HG03196 (cell line): ENCODE measurements around the gene MYO3B.

ENCODE experiments used
- ATAC-seq: cut with Tn5 transposase; IDR thresholded peaks from one replicate; pipeline ENCODE4 v1.9.1; 2021; ENCODE audit not compliant: unreplicated experiment

Gene MYO3B, protein sequence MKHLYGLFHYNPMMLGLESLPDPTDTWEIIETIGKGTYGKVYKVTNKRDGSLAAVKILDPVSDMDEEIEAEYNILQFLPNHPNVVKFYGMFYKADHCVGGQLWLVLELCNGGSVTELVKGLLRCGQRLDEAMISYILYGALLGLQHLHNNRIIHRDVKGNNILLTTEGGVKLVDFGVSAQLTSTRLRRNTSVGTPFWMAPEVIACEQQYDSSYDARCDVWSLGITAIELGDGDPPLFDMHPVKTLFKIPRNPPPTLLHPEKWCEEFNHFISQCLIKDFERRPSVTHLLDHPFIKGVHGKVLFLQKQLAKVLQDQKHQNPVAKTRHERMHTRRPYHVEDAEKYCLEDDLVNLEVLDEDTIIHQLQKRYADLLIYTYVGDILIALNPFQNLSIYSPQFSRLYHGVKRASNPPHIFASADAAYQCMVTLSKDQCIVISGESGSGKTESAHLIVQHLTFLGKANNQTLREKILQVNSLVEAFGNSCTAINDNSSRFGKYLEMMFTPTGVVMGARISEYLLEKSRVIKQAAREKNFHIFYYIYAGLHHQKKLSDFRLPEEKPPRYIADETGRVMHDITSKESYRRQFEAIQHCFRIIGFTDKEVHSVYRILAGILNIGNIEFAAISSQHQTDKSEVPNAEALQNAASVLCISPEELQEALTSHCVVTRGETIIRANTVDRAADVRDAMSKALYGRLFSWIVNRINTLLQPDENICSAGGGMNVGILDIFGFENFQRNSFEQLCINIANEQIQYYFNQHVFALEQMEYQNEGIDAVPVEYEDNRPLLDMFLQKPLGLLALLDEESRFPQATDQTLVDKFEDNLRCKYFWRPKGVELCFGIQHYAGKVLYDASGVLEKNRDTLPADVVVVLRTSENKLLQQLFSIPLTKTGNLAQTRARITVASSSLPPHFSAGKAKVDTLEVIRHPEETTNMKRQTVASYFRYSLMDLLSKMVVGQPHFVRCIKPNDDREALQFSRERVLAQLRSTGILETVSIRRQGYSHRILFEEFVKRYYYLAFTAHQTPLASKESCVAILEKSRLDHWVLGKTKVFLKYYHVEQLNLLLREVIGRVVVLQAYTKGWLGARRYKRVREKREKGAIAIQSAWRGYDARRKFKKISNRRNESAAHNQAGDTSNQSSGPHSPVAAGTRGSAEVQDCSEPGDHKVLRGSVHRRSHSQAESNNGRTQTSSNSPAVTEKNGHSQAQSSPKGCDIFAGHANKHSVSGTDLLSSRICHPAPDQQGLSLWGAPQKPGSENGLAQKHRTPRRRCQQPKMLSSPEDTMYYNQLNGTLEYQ (N-terminal part only)

DNA sequence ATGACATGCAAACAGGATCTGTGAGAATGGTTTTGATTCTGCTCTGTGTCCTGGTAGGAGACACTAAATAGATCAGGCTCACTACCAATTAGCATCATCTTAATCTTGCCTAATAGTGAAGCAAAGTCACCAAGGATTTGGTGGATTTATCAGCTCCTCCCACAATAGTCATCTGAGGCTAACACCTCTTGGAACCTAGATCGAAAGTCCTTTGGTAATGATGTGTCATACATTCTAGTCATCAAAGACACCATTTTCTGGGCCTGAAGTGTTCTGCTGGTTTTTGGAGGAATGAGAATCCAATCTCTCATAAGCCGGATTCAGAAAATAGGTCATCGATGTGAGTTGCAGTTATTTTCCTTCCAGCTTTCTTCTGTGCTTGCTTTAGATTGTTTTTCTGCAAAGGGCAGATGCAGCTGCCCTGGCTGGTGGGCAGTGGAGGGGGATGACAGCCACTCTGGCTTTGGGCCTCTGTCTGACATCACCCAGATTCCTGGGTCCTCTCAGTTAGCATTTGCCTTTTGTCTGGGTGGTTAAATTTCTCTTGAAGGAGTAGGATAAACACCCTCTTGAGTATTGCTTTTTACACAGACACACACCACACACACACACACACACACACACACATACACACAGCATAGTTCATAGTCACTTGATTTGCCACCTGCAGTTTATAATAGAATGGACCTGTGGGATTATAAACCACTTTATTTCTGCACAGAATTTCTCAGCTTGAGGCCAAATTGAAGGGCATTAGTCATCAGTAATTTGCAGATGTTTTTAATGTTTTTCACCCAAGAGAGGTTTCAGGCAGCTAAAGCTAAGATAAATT is at the start of gene MYO3B:
Gene MYO3B (plus strand): TSS at position 198 of the 832 bp plus-strand sequence. CDS start 141 bp downstream, at position 339.
- peak; percentile 39 for ATAC-seq

DNA sequence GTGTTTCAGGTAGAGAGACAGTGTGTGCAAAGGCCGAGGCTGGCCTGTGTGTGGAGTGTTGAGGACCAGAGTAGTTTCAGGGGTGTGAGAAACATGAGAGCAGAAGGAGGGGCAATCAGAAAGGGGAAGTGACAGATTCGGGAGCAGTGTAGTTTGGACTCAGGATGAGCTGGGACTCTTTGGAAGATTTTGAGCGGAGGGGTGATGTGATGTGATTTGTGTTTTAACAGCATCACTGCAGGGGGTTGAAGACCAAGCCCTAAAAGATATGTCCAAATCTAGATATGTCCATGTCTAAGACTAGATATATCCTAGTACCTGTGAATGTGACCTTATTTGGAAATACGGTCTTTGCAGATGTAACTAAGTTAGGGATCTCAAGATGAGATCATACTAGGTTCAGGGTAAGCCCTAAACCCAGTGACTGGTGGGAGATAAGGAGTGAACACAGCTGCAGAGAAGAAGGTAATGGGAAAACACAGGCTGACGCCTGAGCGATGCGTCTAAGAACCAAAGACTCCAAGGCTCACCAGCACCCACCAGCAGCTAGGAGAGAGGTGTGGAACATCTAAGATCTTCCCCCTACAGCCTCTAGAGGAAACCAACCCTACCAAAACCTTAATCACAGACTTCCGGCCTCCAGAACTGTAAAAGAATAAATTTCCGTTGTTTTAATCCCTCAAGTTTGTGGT is 38.5 kb upstream of the MYO3B start:
- ATAC-seq: no peak

DNA sequence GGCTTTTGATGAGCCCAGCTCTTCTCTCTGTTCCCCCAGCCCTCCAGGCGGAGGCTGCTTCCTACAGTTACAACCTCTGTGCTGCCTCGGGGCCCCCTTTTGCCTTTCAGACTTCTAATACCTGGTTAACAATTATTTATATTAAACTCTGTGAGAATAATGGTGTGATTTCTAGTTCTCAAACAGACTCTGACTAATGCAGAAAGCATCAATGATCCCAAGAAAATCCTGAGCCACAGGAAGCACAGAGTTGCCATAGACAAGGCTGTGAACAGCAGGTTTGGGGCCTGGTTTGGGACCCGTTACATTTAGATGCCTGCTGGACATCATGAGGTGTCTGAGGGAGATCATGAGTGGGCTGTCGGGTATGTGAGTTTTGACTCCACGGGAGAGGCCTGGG is 37.4 kb upstream of the MYO3B start:
- ATAC-seq: no peak

DNA sequence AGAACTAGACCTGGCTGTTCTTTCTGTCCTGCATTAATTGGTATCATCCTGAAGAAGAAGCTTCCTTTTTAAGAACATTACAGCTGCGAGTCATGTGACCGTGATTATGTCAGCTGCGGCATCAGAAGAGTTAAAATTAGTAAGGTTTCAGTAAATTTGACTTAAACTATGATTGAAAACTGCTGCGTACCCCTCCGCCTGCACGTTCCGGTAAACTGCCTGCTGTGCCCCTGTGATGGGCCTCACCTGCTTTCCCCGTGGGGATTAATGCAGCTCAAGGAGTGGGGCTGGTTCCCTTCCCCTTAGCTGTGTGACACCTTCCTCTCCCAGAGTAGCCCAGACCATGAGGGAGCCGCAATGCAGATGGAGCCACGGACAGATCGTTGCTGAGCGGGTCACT is 36.1 kb upstream of the MYO3B start:
- ATAC-seq: no peak

DNA sequence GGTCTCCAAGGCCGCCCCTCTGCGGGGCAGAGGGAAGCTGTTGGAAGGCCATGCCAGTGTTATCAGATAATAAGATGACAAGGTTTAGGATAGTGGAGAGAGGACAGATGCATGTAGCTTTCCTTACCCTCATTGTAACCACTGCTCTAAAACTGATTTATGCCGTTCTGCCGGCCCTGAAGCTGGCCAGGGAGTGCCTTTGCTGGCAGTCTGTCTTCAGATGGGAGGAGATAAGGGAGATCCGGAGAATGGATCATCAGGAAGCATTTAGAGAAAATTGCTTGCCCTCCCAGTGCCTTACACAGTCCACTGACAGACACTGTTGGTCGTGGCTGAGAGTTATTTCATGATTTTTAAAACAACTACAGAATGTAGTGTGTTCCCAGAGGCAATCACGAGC is 35.4 kb upstream of the MYO3B start:
- ATAC-seq: no peak

DNA sequence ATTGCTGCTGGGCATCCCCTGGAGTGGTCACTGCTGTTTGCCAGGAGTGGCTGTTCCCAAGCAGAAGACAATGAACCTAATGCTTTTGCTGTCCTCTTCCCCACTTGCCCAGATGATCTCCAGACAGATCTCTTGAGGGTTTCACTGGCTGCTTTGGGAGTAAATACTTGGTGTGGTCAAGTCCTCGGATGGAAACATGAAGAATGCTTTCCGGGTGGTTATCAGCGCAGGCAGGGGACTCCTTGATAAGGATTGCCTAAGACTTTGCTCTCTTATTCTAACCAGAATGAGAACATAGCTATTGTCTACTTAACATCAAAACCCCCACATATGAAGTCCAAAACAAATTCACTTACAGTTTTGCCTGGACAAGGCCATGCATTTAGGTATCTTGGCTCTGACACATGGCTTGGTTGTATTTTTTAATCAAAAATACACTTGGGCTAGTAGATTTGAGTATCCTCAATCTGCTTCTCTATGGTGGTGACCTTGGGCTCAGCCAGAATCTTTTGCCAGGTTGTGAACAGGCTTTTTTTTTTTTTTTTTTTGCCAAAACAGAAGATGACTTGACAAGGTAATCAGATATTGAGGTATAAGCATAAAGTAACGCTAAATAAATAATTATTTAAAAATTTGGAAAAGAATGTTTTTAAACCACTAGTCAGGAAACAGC is 34.8 kb upstream of the MYO3B start:
- ATAC-seq: no peak

DNA sequence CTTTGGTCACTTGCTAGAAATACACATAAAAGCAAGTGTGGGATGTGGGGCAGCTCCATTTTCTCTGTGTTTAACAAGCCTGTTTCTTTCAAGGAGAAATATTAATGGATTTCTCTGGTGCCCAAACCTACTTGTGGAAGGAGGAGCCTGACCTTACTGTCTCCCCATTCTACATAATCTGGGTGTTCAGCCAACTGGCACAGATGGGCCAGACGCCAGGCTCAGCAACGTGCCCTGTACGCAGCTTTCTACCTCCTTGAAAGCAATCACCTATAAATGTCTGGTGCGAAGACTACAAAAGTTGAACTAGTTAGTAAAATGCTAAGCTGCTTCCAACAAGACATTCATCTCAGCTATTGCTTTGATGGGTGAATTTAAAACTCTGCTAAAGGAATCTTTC is 33.2 kb upstream of the MYO3B start:
- ATAC-seq: no peak

DNA sequence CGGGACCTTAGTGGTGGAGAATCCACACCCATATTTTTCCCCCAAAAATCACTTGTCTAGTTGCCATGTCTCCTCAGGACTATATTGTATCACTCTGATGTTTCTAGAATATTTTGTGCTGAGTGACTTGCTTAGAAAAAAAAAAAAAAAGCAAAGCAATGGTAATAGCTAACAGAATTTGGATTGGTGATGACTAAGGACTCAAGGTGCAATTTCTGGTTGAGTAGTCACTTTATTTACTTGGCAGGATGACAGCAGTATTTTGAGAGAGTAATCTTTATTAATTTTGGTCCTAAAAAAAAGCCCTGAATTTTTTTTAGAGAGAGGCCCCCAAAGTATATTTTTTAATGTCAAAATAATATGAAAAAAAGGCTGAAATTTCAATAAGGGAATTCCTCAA is 32.8 kb upstream of the MYO3B start:
- no peak for ATAC-seq

DNA sequence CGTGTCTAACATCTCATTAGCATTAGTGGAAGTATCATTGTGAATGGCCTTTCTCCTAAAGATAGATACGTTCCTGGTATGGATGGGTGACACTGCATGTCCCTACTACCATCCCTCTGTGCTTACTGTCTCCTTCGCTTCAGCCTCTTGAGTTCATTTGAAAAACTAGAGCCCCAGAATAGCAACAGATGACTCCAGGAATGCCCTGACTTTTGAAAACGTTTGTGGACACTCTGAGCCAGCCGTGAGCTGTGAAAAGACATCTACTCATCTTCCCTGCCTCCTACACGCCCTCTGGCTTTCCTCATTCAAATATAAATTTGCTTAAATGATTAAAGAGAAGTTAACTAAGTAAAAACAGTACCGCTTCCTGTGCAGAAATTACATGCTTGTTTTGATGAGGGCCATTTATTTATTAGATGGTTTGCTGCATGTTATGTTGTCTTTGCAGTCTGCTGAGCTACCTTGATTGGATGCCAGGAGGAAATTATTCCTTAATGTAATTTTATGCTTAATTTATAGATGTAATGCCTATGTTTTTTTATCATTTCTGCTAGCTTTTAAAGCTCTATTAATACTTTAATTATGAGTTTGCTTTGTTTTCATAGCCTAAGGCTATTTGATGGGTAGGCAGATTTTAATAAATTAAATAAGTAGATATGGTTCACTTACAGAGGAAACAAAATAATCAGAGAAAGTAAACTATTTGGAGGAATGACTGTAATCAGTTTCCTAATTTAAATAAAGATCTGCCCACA is 32.1 kb upstream of the MYO3B start:
- ATAC-seq: no peak

DNA sequence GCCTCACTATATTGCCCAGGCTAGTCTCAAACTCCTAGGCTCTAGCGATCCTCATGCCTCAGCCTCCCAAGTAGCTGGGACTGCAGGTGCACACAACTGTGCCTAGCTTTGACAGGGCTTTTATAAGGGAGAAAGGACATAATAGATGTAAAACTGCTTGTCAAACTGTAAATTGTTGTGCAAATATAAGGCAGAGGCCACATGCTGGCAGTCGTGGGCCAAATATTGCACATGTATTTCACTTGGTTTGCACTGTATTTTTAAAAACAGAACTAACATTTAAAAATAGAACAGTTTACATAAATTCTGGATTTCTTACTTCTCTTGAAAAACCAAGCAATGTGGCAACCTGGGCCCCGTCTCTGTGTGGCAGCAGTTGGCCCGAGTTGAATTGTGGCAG is 31.2 kb upstream of the MYO3B start:
- ATAC-seq: no peak

DNA sequence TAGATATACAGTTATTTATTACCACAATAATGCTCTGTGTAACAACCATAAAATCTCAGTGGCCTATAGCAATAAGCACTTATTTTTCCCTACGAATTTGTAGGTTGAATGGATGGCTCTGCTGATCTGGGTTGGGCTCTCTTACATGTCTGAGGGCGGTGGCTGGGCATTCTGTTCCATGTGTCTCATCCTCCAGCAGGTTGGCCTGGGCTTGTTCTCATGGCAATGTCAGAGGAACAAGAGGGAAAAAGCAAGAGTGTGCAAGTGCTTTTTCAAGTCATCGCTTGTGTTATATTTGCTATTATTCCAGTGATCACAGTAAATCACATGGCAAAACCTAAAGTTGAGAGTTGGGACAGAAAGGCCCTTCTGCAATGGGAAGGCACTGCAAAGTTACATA is 30.4 kb upstream of the MYO3B start:
- no peak for ATAC-seq

DNA sequence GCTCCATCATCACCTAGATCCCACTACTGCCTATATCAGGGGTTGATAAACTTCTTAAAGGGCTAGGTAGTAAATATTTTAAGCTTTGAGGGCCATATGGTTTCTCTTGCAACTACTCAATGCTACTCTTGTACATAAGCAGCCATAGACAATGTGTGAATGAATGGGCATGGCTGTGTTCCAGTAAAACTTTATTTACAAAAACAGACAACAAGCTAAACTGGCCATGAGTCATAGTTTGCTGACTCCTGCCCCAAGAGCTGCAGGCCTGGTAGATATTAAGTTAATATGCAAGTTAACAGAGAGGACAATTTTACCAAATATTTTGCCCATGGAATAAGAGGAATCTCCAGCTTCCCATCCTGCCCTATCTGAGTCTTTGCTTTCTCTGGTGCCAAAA is 29.8 kb upstream of the MYO3B start:
- no peak for ATAC-seq

DNA sequence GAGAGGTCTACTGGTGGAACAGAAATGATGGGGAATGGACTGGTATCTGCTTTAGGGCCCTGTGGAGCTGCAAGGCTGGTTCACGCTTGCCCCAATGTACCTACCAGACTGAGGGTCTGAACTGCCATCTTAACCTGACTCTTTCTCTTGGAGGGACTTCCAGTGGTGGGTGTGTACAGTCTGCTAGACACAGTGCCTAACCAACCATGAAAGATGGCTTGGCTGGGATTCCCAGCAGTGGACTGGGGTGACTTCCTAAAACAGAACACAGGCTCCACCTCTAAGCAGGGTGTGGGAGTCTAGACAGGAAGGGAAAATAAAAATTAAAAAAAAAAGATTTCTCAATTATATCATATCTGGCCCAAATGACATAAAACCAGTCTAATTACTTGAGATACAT is 25.5 kb upstream of the MYO3B start:
- no peak for ATAC-seq

DNA sequence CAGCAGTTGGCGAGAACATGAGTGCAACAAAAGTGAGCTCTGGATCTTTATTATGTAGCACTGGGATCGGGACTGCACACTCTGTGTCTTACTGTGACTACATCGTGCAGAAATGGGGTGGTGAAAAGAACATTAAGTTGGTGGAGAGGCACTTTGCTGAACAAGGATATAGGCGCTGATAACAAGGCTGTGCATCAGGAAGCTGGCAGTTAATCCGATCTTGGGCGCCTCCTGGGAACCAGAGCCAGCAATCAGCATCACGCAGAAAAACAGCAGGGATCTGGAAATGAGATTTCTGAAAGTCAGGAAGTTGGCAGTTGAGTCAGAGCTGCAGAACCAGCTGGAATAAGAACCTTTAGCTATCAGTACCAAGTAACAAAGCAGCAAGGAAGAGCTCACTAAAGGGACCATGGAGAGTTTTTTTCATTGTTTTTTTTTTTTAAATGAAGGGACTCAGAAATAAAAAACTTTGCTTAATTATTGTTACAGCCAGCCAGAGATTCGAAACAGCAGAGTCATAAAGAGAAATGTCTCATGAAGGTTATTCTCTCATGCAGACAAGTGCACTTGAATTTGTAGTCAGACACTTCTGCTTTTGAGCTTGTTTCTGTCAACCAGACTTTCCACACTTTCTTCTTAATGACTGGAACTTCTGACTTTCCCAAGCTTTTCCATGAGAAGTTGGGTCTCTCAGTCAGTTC is 22.8 kb upstream of the MYO3B start:
- no peak for ATAC-seq

DNA sequence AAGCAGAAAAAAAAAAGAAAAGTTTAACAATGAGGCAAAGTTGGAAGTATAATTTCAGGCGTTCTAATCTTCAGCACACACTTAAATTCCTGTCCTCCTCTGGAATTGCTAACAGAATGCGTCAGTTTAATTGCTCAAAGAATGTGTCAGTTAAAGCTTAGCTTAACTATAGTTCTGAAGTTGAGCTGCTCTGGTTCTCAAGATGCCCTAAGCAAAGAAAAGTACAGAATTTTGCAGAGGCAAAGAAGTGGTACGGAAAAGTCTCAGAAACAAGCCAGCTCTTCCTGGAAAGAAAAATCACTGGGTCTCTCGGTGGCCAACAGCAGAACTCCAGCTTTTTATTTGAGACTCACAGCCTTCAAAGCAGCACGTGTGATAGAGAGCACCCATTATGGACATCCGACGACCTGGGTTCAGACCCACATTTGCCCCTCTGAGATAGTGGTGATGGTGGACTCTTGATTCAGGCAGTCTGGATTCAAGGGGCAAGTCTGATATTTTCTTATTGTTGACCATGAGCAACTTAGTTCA is 22.2 kb upstream of the MYO3B start:
- ATAC-seq: no peak

DNA sequence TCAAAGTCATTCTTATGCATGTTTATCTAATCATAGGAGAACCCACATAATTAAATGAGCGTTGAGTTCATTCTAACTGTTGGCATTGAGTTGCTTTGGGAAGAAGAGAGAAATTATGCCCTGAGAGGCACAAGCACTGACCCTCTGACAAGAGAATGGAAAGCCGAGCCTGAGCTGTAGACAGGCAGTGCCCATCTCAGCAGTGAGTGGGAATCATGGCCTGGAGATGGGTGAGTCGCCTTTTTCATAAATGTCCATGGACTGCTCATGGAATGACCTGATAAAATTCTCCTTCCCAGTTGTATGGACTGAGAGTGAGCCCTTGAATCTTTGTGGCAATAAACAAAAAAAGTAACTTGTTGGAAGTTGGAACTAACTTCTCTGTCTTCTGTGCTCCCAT is 21.4 kb upstream of the MYO3B start:
- ATAC-seq: no peak

DNA sequence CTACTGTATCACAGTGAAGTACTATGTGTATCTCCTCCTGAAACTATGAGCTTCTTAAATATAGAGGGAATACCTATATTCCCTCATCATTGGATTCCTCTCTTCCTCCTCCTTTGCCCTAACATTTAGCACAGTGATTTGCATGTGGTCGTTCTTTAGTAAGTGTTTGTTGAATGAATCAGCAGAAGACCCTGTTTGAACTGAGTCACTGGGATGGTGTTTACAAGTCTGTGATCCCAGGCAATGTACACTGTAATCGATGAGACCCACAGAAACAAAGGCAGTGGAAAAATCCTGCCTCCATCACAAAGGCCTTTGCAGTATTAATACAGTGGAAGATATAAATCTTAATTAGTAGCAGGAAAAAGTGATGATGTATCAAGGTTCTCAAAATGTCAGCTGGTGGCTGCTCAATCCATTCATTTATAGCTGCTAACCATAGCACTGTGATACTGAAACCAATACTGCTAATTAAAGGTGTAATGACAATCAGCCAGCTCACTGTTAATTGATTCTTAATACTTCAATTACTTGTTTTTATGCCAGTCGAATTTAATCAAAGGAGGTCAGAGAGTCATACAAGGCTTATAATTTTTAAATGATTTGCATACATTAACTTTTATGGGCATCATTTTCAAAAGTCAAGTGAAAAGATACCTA is 20.8 kb upstream of the MYO3B start:
- no peak for ATAC-seq
